ACC112 (cell line): ENCODE measurements around the gene NLRX1.
"Not testable (repeated sequence)": the region's sequence is repeated elsewhere in the genome, so short reads cannot be mapped to it uniquely, and the experiment has no call there.

Source experiments
- H2AFZ ChIP-seq: fragments of 200-600 bp; sonication (generic); one replicate; pipeline ENCODE4 v1.6.0; 2017; ENCODE audit warnings: antibody characterized with exemption, low read length; ENCODE audit not compliant: unreplicated experiment
- H3K27ac ChIP-seq: fragments of 200-600 bp; sonication (generic); 2 replicates; pipeline ENCODE4 v1.5.1; 2014; ENCODE audit warnings: low read depth, mild to moderate bottlenecking, antibody characterized with exemption, low read length, moderate library complexity
- H3K27me3 ChIP-seq: fragments of 200-600 bp; sonication (generic); 2 replicates; pipeline ENCODE4 v1.6.1; 2014; ENCODE audit warnings: mild to moderate bottlenecking, antibody characterized with exemption, low read length, moderate library complexity, mixed read lengths; ENCODE audit not compliant: insufficient read depth
- H3K36me3 ChIP-seq: fragments of 200-600 bp; sonication (generic); 2 replicates; pipeline ENCODE4 v1.6.1; 2016; ENCODE audit warnings: mild to moderate bottlenecking, antibody characterized with exemption, low read length, moderate library complexity, mixed read lengths; ENCODE audit not compliant: insufficient read depth
- H3K4me1 ChIP-seq: fragments of 200-600 bp; sonication (generic); one replicate; pipeline ENCODE4 v1.6.1; 2016; ENCODE audit warnings: low read length, mixed read lengths; ENCODE audit not compliant: insufficient read depth, unreplicated experiment, control insufficient read depth
- H3K4me3 ChIP-seq: fragments of 200-600 bp; sonication (generic); 2 replicates; pipeline ENCODE4 v1.5.1; 2014; ENCODE audit warnings: mild to moderate bottlenecking, low read depth, low read length
- H3K79me2 ChIP-seq: fragments of 200-600 bp; sonication (generic); one replicate; pipeline ENCODE4 v1.6.0; 2016; ENCODE audit warnings: low read length; ENCODE audit not compliant: control insufficient read depth, unreplicated experiment, insufficient read depth

The NLRX1 gene

DNA sequence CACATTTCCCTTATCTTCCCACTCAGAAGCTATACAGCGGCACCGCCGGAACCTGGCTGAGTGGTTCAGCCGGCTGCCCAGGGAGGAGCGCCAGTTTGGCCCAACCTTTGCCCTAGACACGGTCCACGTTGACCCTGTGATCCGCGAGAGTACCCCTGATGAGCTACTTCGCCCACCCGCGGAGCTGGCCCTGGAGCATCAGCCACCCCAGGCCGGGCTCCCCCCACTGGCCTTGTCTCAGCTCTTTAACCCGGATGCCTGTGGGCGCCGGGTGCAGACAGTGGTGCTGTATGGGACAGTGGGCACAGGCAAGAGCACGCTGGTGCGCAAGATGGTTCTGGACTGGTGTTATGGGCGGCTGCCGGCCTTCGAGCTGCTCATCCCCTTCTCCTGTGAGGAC is 4.9 kb downstream of the NLRX1 start:
- H3K4me1 ChIP-seq = peaks cover 11% of the 10 kb centered on the region
- H3K4me3 ChIP-seq = no peak overlapping the region
- no peaks in the 10 kb centered on the region for H3K79me2 ChIP-seq
- H3K27ac ChIP-seq = no peak overlapping the region
- H3K36me3 ChIP-seq = no peaks in the 10 kb centered on the region
- H2AFZ ChIP-seq = no peak overlapping the region
- H3K27me3 ChIP-seq = no peaks in the 10 kb centered on the region

DNA sequence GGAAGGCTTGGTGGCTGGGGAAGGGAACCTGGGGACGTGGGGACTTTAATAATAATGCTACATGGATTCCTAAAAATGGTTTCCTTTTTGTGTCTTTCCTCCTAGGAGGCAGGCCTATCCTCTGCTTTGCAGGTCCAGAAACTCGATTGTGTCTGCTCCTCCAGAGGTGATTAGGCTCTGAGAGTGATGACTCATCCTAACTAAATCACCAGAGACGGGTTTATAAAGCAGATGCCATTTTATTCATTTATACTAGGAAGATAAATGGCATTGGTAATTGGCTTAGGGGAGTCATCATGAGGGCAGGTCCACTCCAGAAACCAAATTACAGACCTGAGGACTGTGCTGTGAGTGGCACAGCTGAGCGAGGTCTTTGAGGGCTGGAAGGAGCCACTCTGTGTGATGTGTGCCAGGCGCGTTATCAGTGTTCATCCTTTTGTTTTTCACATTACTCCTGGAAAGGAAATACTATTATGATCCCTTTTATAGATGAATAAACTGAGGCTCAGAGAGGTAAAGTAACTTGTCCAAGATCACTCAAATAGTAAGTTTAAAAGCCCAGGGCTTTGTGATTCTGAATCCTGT is 7.1 kb downstream of the NLRX1 start:
- Histone ChIP-seq H3K36me3 (no peaks in the 10 kb centered on the region), H3K79me2 (no peaks in the 10 kb centered on the region), H3K27ac (no peak overlapping the region), H3K4me1 (peaks cover 7% of the 10 kb centered on the region), H2AFZ (no peak overlapping the region), H3K4me3 (no peak overlapping the region), H3K27me3 (no peaks in the 10 kb centered on the region)

DNA sequence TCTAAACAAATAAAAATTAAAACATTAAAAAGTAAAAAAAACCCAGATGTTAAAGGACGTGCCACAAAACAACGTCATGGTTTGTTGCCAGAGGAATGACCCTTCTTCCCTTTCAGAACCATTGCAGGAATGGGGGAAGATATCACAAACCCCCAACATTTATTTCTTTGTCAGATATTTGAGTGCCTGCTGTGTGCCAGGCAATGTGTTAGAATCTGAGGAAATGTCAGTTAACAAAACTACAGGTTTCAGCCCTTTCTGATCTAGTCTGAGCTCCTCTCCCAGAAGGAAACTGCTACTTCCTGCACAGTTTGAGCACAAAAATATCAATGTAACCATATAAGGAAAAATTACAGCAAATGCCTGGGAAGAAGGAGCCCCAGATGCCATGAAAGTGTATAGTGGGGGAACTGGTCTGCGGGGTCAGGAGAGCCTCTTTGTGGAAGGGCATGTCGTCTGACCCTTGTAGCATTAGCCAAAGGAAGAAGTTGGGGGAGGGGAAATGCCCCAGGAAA is 9.7 kb downstream of the NLRX1 start:
- Histone ChIP-seq H2AFZ (no peak overlapping the region), H3K27me3 (no peaks in the 10 kb centered on the region), H3K27ac (no peak overlapping the region), H3K4me1 (peaks cover 7% of the 10 kb centered on the region), H3K36me3 (no peaks in the 10 kb centered on the region), H3K79me2 (no peaks in the 10 kb centered on the region), H3K4me3 (no peak overlapping the region)

DNA sequence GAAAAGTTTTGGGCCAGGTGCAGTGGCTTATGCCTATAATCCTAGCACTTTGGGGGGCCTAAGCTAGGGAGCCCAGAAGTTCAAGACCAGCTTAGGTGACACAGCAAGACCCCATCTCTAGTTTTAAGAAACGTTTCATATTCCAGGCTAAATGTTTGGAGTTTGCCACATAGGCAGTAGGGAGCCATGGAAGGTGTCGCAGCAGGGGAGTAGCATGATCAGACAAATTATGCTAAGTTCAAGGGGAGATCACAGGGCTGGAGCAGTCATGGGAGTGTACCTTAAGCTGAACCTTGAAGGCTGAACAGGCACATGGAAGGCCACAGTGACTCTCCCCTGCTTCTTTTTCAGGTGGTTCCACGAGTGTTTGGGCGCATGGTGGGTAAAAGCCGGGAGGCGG is 10.8 kb downstream of the NLRX1 start:
- Histone ChIP-seq H3K27me3 (no peaks in the 10 kb centered on the region), H3K36me3 (no peaks in the 10 kb centered on the region), H3K4me1 (peaks cover 7% of the 10 kb centered on the region), H3K4me3 (no peak overlapping the region), H3K79me2 (no peaks in the 10 kb centered on the region), H2AFZ (no peak overlapping the region), H3K27ac (no peak overlapping the region)

DNA sequence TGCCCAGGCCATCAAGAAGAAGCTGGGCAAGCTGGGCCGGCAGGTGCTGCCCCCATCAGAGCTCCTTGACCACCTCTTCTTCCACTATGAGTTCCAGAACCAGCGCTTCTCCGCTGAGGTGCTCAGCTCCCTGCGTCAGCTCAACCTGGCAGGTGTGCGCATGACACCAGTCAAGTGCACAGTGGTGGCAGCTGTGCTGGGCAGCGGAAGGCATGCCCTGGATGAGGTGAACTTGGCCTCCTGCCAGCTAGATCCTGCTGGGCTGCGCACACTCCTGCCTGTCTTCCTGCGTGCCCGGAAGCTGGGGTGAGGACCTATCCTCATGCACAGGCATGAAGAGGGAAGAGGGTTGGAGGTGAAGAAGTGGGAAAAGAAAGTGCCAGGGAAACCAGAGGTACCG is 11.5 kb downstream of the NLRX1 start:
- peaks cover 7% of the 10 kb centered on the region for H3K4me1 ChIP-seq
- H2AFZ ChIP-seq = no peak overlapping the region
- H3K4me3 ChIP-seq = no peak overlapping the region
- no peaks in the 10 kb centered on the region for H3K36me3 ChIP-seq
- H3K27ac ChIP-seq = no peak overlapping the region
- H3K27me3 ChIP-seq = no peaks in the 10 kb centered on the region
- no peaks in the 10 kb centered on the region for H3K79me2 ChIP-seq

GRCh38 chr11:119180729-119181676 is 12.5 kb downstream of the NLRX1 start:
- Histone ChIP-seq H3K27me3 (peaks cover 5% of the 10 kb centered on the region), H3K27ac (no peak overlapping the region), H3K4me1 (no peaks in the 10 kb centered on the region), H3K79me2 (no peaks in the 10 kb centered on the region), H3K36me3 (no peaks in the 10 kb centered on the region), H3K4me3 (no peak overlapping the region), H2AFZ (no peak overlapping the region)

DNA sequence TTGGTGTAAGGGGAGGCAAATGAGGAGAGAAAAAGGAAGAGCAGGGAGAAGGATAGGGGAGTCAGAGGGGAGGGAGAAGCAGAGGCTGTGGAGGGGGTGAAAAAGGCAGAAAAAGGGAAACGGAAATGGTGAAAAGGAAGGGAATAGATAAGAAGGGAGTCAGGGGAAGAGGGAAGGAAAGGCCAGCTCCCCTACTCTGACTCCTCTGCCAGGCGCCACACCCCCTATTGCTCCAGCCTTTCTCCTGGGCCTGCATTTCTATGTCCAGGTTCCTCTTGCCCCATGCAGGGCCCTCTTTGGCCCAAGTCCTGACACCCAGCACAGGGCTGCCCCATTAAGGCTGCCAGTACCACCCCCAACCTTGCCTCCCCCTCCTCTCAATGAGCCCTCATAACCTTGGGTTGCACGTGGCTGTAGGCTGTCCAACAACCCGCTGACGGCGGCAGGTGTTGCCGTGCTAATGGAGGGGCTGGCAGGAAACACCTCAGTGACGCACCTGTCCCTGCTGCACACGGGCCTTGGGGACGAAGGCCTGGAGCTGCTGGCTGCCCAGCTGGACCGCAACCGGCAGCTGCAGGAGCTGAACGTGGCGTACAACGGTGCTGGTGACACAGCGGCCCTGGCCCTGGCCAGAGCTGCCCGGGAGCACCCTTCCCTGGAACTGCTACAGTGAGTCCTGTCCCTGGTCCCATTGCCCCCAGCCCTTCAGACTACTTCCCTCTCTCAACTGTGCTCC is 13.3 kb downstream of the NLRX1 start:
- Histone ChIP-seq H3K27me3 (peaks cover 11% of the 10 kb centered on the region), H3K27ac (no peak overlapping the region), H3K4me1 (no peaks in the 10 kb centered on the region), H3K36me3 (no peaks in the 10 kb centered on the region), H2AFZ (no peak overlapping the region), H3K79me2 (no peaks in the 10 kb centered on the region), H3K4me3 (no peak overlapping the region)

GRCh38 chr11:119184399-119184798 is 15.9 kb downstream of the NLRX1 start:
- not testable (repeated sequence) for H3K27ac ChIP-seq, H2AFZ ChIP-seq
- H3K27me3 ChIP-seq = peaks cover 11% of the 10 kb centered on the region

GRCh38 chr11:119185981-119186634 is 17.6 kb downstream of the NLRX1 start:
- Histone ChIP-seq H3K27me3 (peaks cover 11% of the 10 kb centered on the region), H3K27ac (no peak overlapping the region), H3K4me1 (no peaks in the 10 kb centered on the region), H3K36me3 (no peaks in the 10 kb centered on the region), H3K79me2 (no peaks in the 10 kb centered on the region), H2AFZ (no peak overlapping the region), H3K4me3 (no peak overlapping the region)

More at GRCh38 chr11:119184399-119184798, 15.9 kb downstream of the NLRX1 start:
- not testable (repeated sequence) for H3K36me3 ChIP-seq, H3K79me2 ChIP-seq, H3K4me1 ChIP-seq, H3K4me3 ChIP-seq
